GM21390 (cell line): ENCODE measurements around the gene ACTR1A.
A peak's percentile ranks its signal among the peaks of the same experiment; 100 is the strongest.

Source experiments
- ATAC-seq: cut with Tn5 transposase; IDR thresholded peaks from one replicate; pipeline ENCODE4 v1.9.1; 2021; ENCODE audit not compliant: unreplicated experiment

Gene ACTR1A

DNA sequence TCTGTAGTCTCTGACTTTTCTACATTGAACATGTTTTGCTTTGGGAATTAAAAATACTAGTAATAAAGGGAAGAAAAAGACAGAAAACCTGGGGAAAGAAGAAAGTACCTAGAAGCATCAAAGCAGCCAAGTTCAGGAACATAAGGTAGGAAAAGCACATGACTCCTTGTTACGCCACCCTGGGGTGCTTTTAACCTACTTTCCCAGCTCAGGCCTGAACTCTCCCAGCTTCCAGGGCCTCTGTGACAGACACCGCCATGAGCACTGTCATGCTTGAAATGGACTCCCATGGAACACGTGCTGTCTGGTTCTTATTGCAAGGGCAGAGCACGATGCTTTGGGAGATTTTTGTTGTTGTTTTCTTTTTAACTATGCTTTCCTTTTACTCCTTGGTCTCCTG lies 11.4 kb downstream of the ACTR1A start:
- ATAC-seq, result no peak

DNA sequence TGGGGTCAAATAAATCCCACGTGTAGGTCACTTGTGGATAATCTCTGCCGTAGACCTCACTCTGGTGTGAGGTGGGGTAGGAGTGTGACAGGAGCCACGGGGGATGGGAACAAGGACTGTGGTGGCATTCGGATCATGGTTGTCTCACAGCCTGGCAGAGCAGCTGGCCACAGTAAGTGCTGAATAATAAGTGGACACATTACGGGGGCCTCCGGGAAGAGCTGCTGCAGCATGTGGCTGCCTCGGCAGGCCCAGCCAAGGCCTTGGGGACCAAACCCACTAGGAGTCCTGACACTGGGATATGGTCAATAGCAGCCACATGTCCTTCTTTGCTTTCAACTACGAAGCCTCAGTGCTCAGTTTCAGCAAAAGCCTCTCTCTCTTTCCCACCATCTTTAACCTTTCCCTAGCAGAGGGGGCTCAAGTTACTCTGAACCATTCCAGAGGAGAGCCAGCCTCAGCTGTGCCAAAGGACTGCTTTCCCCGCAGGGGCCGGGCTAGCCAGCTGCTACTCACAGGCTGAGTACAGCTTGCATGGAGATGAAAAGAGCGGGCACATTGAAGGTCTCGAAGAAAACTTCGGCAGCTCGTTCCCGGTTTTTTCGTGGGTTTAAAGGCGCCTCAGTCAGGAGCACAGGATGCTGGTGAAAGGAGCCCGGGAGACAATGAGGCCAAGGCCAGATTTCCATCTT lies 17.3 kb downstream of the ACTR1A start:
- ATAC-seq, result no peak

DNA sequence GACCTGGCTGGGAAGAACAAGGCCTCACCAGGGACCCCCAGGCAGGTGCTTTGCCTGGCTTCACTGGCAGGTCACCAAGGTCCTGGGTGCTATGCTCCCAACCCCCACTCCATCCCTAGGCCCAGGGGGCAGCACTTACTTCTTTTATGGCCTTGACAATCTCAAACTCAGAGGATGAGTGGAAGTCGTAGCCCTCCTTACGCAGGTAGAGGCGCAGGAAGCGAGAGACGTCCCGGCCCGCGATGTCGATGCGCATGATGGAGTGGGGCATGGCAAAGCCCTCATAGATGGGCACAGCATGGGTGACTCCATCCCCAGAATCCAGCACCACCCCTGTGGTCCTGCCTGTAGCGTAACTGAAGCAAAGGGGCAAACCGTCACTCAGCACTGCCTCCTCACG lies 18.5 kb downstream of the ACTR1A start:
- ATAC-seq, result no peak

DNA sequence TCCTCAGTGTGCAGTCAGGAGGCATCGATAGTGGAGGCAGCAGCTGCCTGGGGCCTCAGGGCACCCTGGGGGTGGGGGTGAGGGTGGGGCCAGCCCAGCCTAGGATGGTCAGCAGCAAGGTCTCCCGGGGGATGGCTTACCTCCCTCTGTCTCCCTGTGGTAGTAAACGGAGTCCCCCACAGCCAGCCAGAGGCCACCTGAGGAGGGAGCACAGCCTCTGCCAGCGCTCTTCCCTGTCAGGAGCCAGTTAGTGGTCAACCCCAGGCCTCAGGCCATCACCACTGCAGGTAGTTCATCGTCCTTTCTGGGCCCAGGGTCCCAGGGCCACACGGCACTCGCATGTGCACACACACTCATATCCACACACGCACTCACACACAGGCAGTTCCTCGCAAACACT lies 22.1 kb downstream of the ACTR1A start:
- ATAC-seq, result no peak

DNA sequence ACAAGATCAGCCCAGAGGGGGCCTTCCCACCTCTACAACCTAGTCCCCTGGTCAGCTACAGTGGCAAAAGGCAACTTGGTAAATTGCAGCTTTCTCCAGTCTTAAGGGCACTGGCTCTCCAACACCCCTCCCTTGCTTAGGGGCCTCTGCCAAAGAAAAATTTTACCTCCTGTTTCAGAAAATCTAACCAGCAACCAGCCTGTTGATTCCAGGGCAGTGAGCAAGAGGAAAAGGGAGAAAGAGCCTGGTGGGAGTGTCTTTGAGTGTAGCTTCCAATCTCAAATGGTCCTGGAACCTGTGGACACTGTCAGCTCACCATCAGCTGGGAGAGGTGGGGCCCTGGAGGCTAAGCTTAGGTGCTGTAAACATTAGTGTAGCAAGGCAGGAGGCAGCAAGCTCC lies 22.9 kb downstream of the ACTR1A start:
- no peak for ATAC-seq

DNA sequence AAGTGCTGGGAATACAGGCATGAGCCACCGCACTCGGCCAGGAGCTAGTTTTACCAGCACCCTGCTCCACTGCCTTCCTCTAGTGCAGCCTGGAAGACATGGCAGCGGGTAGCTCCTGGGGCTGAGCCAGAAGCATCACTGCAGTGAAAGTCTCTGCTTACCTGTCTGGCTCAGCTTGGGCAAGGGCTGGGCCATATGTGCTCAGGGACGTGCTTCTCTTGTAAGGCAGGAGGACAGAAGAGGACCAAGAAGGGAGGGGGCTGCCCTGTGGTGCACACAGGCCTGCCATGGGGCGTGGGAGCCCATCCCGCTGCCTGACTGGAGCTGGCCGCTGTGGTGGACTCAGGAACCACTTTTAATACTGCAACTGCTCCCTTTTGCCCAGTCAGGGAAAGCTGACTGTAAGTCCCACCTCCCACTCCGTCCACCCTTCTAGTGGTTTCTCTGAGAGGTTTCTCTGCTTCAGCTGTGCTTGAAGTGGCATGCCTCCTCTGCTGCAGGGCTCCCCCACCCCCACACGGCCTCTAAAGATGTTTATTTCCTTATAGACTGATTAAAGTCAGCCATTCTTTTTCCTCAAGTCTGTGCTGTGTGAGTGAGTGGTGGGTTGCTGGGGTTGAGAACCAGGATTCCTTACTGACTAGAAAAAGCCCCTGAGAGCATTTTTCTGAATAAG lies 25.9 kb downstream of the ACTR1A start:
- ATAC-seq, result no peak

DNA sequence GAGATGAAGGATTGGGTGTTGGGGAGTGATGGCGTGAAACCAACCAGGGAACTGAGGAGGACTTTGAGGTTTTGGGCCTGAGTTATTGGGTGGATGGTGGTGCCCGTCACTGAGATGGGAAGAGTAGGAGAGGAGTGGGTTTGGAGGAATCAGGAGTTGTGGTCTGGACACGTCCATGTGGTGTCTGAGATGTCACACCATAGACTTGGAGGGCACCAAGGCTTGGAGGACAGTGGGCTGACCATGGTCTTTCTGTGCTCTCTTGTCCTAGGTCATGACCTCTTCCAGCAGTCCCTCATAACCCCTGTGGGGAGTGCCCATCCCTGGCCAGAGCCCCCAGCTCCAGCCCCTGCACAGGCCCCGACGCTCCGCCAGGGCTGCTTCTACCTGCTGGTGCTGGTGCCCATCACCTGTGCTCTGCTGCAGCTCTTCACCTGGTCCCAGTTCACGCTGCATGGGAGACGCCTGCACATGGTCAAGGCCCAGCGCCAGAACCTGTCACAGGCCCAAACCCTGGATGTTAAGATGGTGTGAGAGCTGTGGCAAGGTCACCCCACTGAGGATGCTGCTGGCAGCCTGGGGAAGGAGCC lies 27.0 kb downstream of the ACTR1A start:
- no peak for ATAC-seq

DNA sequence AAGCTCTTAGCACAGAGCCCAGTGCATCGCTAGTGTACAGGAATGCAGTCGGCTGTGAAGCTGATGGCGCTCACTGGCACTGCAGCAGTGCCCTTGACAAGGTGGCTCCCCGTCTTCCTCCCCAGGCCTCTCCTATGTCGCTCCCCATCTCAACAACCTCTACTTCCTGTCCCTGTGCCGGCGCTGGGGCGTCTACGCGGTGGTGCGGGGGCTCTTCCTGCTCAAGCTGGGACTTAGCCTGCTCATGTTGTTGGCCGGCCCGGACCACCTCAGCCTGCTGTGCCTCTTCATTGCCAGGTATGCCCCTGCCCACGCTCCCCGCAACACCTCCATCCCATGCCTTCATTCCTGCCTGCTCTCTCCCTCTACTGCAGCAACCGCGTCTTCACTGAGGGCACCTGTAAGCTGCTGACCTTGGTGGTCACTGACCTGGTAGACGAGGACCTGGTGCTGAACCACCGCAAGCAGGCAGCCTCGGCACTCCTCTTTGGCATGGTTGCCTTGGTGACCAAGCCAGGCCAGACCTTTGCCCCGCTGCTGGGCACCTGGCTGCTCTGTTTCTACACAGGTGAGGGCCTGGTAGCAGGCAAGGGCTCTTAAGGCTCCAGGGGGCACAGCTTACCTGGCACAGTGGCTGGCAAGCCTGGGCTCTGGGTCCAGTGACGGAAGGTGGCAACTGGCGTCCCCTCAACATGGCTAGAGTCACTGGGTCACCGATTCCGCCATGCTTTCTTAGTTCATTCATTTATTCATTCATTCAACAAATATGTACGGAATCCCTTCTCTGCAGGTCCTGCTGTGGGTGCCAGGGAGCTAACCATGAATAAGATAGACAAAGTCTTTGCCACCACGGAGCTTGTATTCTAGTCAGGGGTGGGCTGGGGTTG lies 28.8 kb downstream of the ACTR1A start:
- ATAC-seq, result no peak

DNA sequence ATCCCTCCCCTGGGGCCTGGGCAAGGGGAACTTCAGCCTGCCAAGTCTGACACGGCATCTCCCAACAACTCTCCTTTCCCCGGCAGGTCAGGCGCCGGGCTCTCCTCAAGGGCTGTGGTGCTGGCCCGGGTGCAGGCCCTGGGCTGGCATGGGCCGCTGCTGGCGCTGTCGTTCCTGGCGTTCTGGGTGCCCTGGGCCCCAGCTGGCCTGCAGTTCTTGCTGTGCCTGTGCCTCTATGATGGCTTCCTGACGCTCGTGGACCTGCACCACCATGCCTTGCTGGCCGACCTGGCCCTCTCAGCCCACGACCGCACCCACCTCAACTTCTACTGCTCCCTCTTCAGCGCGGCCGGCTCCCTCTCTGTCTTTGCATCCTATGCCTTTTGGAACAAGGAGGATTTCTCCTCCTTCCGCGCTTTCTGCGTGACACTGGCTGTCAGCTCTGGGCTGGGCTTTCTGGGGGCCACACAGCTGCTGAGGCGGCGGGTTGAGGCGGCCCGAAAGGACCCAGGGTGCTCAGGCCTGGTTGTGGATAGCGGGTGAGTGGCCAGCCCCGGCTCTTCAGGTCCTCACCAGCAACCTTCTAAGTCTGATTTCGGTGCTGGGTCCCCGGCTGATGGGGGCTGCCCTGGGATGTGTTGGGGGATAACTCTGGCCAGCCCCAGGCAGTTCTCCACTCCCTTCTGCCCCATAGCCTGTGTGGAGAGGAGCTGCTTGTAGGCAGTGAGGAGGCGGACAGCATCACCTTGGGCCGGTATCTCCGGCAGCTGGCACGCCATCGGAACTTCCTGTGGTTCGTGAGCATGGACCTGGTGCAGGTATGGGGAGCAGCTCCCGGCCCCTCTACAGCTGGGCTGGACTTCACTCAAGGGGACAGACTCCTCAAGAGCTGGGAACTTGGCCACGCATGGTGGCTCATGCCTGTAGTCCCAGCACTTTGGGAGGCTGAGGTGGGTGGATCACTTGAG lies 31.6 kb downstream of the ACTR1A start:
- no peak for ATAC-seq

DNA sequence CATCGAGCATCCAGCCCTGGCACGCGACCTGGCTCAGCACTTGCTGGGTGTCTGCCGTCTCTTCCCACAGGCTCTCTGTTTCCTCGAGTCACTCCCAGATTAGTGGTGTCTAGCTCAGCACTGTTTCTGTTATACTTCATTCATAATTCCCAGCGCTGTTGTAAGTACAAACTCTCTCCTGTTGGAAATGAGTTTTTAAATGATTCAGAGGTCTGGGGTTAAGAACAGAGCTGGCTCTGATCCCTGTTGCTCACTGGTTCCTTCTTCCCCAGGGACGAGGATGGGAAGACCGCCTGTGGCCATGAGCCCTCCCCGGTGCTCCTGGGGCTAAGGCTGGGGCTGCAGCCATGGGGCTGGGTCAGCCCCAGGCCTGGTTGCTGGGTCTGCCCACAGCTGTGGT lies 33.8 kb downstream of the ACTR1A start:
- ATAC-seq, result no peak

DNA sequence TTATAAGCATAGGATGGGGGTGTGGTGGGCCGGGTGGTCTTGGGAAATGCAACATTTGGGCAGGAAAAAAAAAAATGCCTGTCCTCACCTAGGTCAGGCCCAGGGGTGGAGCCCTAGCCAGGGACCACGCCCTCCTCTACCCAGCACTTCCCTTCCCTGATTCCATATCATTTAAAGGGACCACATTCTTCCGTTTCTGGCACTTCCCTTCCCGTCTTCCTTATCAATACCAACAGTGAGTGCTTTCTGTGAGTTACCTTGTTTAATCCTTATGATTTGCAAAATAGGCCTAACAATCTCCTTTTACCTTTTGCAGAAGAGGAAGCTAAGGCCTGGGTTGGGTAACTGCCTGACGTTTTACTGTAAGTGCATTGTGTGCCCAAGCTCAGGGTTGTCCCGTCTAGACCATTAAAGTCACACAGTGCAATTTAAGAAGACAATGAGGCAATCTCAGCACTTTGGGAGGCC lies 34.5 kb downstream of the ACTR1A start:
- no peak for ATAC-seq

DNA sequence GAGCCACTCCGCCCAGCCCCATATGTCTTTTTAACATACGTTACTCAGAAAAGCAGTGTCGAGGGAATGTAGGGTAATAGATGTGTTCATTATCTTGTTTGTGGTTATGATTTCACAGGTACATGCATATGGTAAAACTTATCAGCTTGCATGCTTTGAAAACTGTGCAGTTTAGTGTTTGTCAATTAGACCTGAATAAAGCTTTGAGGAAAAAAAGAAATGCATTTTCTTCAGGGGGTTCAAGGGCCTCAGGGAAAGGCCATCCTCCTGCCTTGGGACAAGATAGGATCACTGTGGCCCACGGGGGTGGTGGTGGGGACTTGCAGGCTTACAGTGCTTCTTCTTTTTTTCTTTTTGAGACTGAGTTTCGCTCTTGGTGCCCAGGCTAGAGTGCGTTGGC lies 35.2 kb downstream of the ACTR1A start:
- ATAC-seq, result no peak

DNA sequence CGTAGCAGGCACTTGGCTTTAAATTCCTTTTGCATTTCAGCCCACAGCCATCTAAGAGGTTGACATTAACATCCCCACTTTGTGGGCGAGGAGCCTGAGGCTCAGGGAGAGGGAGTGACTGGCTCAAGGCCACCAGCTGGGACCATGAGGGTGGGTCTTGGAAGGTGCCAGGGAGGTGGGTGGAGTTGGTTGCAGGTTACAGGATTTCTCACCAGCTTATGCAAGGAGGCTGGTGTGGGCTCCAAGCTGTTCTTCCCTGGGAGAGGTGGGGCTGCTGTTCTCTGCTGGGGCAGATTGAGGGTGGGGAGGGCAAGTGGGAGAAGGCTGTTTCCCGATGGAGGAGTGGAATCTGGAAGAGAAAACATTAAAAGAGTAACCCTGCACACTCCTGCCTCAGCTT lies 37.0 kb downstream of the ACTR1A start:
- no peak for ATAC-seq

DNA sequence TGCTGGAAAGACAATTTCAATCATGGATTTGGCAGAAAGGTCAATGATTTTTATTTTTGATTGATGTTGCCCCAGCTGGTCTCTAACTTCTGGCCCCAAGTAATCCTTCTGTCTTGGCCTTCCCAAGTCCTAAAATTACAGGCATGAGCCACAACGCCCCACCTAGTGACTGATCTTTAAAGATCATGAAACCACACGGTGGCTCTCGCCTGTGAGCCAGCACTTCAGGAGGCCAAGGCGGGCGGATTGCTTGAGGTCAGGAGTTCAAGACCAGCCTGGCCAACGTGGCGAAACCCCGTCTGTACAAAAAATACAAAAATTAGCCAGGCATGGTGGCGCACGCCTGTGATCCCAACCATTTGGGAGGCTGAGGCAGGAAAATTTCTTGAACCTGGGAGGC lies 38.5 kb downstream of the ACTR1A start:
- ATAC-seq, result no peak

DNA sequence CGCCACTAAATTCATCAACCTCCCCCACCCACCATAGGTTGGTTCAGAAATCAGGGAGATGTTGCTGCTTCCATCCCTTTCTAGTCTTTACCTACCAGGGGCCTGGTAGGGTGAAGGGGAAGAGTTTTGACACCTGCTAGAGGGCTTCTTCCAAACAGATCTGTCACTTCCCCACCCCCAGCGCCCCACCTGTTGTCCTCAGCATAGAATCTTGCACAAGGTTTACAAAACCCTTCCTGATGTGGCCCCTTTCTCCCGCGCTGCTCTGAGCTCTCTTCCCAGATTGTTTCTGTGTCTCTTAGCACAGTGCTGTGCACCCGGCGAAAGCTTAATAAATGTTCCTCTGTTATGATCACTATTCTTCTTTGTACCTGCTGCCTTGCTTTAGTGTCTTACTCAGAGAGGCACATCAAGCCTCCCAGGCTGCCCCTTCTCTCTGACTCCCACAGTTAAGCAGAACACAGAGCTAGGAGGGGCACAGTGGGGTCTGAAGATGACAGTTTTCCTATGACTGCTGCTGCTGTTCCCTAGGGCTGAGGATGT lies 39.9 kb downstream of the ACTR1A start:
- no peak for ATAC-seq

DNA sequence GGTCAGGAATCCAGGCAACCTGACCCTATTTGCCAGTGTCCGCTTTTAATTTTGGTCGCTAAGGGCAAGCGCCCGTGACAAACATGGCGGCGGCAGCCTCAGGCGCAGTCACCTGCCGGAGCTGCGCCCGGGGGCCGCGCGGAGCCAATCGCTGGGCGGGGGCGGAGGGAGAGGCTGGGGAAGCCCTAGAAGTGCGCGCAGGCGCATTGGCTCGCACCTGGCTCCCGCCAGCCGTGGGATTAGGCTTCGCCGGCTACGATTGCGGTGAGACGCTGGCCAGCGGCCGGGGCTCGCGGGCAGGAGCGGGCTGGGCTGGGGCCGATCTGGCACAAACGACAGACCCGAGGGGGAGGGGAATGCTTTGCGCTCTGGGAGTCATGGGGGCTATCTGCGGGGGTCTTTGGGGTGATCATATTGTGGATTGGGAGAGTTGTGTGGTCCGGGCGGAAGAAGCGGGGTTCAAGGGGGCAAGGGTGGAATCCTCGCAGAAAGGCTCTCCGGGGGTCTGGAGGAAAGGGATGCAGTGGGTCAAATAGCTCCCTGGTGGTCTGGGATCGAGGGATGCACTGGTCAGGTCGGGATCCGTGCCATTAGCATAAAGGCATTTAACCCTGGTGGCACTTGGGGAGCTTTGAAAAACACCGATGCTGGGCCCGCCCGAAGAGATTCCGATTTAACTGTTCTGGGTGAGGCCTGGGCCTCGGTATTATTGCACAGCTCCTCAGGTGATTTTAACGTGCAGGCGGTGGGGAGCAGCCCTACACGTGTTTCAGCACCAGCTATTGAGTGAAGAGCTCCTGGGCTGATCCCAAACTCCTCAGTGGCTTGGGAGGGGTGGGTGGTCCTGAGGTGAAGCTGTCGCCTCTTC lies 41.1 kb downstream of the ACTR1A start:
- ATAC-seq, result peak; percentile 78

DNA sequence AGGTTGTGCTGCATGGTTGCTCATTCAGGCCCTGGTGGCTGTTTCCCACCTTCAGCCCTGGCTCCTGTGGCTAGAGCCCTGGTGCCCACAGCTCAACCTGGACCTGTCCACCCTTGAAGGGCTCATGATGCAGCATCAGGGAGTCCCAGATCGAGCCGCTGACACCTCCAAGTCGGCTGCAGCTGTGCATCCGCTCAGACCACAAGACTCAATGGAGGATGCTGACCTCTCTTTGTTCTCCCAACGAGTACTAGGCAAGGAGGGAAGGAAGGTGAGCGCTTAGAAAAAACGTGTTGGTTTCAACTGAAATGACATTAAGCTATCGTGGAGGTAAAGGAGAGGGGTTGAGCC lies 41.7 kb downstream of the ACTR1A start:
- ATAC-seq, result peak; percentile 31

DNA sequence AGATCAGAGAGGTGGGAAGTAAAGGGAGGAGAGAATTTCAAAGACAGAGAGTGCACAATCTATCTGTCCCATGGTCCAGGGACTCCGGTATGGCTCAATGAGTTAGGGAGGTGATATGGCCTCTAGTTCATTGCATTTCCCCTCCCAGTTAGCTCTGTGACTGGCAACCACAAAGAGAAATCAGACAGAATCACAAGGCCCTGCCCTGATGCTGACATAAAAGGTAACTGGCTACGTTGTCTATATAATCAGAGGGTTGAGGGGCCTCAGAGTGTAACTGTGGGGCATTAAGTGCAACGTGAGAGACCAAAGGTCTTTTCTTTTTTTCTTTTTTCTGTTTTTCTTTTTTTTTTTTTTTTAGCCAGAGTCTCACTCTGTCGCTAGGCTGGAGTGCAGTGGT lies 43.9 kb downstream of the ACTR1A start:
- no peak for ATAC-seq

DNA sequence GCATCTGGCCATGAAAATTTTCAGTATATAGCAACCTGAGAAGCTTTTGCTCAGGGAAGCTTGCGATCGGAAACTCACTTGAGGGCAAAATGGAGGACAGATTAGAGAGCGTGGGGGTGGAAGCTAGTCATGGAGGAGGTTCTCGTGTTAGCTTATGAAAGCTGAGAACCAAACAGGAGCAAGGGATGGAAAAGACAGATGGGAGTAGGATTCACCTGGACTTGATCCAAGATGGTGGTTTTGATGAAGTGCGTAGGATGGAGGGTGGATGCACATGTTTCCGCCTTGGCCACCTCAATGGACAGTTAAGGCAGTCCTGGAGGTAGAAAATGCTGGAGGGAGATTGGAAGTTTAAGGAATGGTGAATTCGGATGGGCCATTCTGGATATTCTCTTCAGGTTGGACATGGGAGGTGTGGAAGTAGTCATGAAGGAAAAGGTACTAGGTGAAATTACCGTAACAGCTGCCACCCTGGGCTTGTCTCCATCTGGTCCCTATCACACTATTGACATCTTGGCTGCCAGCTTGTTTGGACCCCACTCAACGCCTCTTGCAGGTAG lies 44.8 kb downstream of the ACTR1A start:
- ATAC-seq, result no peak
